DOHH2 (cell line): ENCODE measurements around the gene RAB4A.

ENCODE experiments used
- H3F3A ChIP-seq: fragments of 200-600 bp; sonication (generic), shearing (Covaris generic); 2 replicates; pipeline ENCODE4 v1.6.0; 2016; ENCODE audit warnings: antibody characterized with exemption, mild to moderate bottlenecking; ENCODE audit not compliant: control insufficient read depth, insufficient read depth
- H3K27ac ChIP-seq: fragments of 200-600 bp; sonication (generic); 2 replicates; pipeline ENCODE4 v1.5.1; 2014; ENCODE audit warnings: low read depth, mild to moderate bottlenecking, low read length, moderate library complexity
- H3K27me3 ChIP-seq: fragments of 200-600 bp; sonication (generic); 2 replicates; pipeline ENCODE4 v1.6.1; 2014; ENCODE audit warnings: mild to moderate bottlenecking, low read length, mixed read lengths; ENCODE audit not compliant: control insufficient read depth
- H3K36me3 ChIP-seq: fragments of 200-600 bp; sonication (generic); 2 replicates; pipeline ENCODE4 v1.6.1; 2014; ENCODE audit warnings: mild to moderate bottlenecking, low read length, moderate library complexity, mixed read lengths; ENCODE audit not compliant: control insufficient read depth
- H3K4me1 ChIP-seq: fragments of 200-600 bp; sonication (generic); 2 replicates; pipeline ENCODE4 v1.6.1; 2014; ENCODE audit warnings: mild to moderate bottlenecking, low read length, mixed read lengths; ENCODE audit not compliant: control insufficient read depth
- H3K4me2 ChIP-seq: fragments of 200-600 bp; sonication (generic); 2 replicates; pipeline ENCODE4 v1.6.0; 2014; ENCODE audit warnings: mild to moderate bottlenecking, low read length, moderate library complexity
- H3K4me3 ChIP-seq: fragments of 200-600 bp; sonication (generic); 2 replicates; pipeline ENCODE4 v1.5.1; 2014; ENCODE audit warnings: mild to moderate bottlenecking, low read length, mixed read lengths
- H3K79me2 ChIP-seq: fragments of 200-600 bp; sonication (generic); 2 replicates; pipeline ENCODE4 v1.6.1; 2014; ENCODE audit warnings: mild to moderate bottlenecking, low read length, mixed read lengths; ENCODE audit not compliant: control insufficient read depth
- H3K9me2 ChIP-seq: fragments of 200-600 bp; sonication (generic); replicated peaks from 2 replicates; pipeline ENCODE4 v1.6.1; 2014; ENCODE audit warnings: mild to moderate bottlenecking, low read length, mixed read lengths; ENCODE audit not compliant: control insufficient read depth
- H3K9me3 ChIP-seq: fragments of 200-600 bp; sonication (generic); 2 replicates; pipeline ENCODE4 v1.6.1; 2014; ENCODE audit warnings: antibody characterized with exemption, low read length, mixed read lengths; ENCODE audit not compliant: control insufficient read depth, insufficient read depth
- H4K20me1 ChIP-seq: fragments of 200-600 bp; sonication (generic); 2 replicates; pipeline ENCODE4 v1.6.0; 2014; ENCODE audit warnings: low read depth, mild to moderate bottlenecking, antibody characterized with exemption, low read length, moderate library complexity; ENCODE audit not compliant: control insufficient read depth, insufficient read depth
- CTCF ChIP-seq: fragments of 200-600 bp; sonication (generic); IDR thresholded peaks from one replicate; pipeline ENCODE4 v1.5.1; 2014; ENCODE audit warnings: antibody characterized with exemption, mild to moderate bottlenecking, low read depth, low read length; ENCODE audit not compliant: poor library complexity, severe bottlenecking
- EZH2phosphoT487 ChIP-seq: fragments of 200-600 bp; sonication (generic); IDR thresholded peaks from 2 replicates; pipeline ENCODE4 v1.6.1; 2017; ENCODE audit warnings: borderline replicate concordance, mild to moderate bottlenecking, antibody characterized with exemption, low read length, moderate library complexity, mixed read lengths

Gene RAB4A

GRCh38 chr1:229340496-229340895, 69.6 kb downstream of the RAB4A start:
- peak overlapping the region; percentile 78 for H3K4me3 ChIP-seq
- TF ChIP-seq CTCF (no peak), EZH2phosphoT487 (no peak)
- peaks cover 62% of the 10 kb centered on the region for H3K79me2 ChIP-seq
- H3K27me3 ChIP-seq: no peaks in the 10 kb centered on the region
- H3K4me1 ChIP-seq: peaks cover 49% of the 10 kb centered on the region
- H3K27ac ChIP-seq: no peak overlapping the region
- H3K36me3 ChIP-seq: peaks cover 9% of the 10 kb centered on the region
- H3K4me2 ChIP-seq: peak overlapping the region; percentile 80
- H3F3A ChIP-seq: peaks cover 17% of the 10 kb centered on the region
- no peaks in the 10 kb centered on the region for H3K9me2 ChIP-seq
- 0 out of 2 replicates have a peak, but pooled peaks cover 3% of the 10 kb centered on the region for H3K9me3 ChIP-seq
- H4K20me1 ChIP-seq: 0 out of 2 replicates have a peak, but pooled peaks cover 6% of the 10 kb centered on the region

GRCh38 chr1:229341774-229342655, 71.1 kb downstream of the RAB4A start:
- Histone ChIP-seq H3K4me3 (peak overlapping the region; percentile 78), H3K36me3 (peaks cover 7% of the 10 kb centered on the region), H3K27me3 (0 out of 2 replicates have a peak, but pooled peaks cover 5% of the 10 kb centered on the region), H3K79me2 (peaks cover 49% of the 10 kb centered on the region), H3K4me2 (peak overlapping the region; percentile 80), H3K9me3 (0 out of 2 replicates have a peak, but pooled peaks cover 3% of the 10 kb centered on the region), H3K9me2 (no peaks in the 10 kb centered on the region), H3K4me1 (peaks cover 40% of the 10 kb centered on the region), H3F3A (peaks cover 17% of the 10 kb centered on the region), H4K20me1 (0 out of 2 replicates have a peak, but pooled peaks cover 6% of the 10 kb centered on the region), H3K27ac (peak overlapping the region; percentile 50)
- TF ChIP-seq CTCF: no peak
- TF ChIP-seq EZH2phosphoT487: no peak

- Histone ChIP-seq H3K36me3 (peaks cover 7% of the 10 kb centered on the region), H3F3A (peaks cover 17% of the 10 kb centered on the region), H4K20me1 (0 out of 2 replicates have a peak, but pooled peaks cover 3% of the 10 kb centered on the region), H3K4me1 (peaks cover 35% of the 10 kb centered on the region), H3K9me3 (0 out of 2 replicates have a peak, but pooled peaks cover 3% of the 10 kb centered on the region), H3K27me3 (0 out of 2 replicates have a peak, but pooled peaks cover 5% of the 10 kb centered on the region), H3K79me2 (peaks cover 41% of the 10 kb centered on the region), H3K4me3 (peak within 1 kb of the TSS; percentile 78), H3K27ac (peak within 1 kb of the TSS; percentile 50), H3K4me2 (peak within 1 kb of the TSS; percentile 80), H3K9me2 (no peaks in the 10 kb centered on the region)
- TF ChIP-seq EZH2phosphoT487: no peak
- peak; percentile 28 for TF ChIP-seq CTCF
Observed at GRCh38 chr1:229342656-229343569, 72.0 kb downstream of the RAB4A start, which contains the start of gene CCSAP. TSS of gene CCSAP (minus strand) at chr1:229343047. CDS start at chr1:229342465, 582 bp downstream.
